ENCODE data around the gene MIS18BP1.
"Not testable (repeated sequence)": the region's sequence is repeated elsewhere in the genome, so short reads cannot be mapped to it uniquely, and the experiment has no call there.

MIS18BP1 gene
- 57.9 to 62.2 reads per million in 2 donors for total RNA-seq

- DNase-seq = peak; percentile 88
Measured at GRCh38 chr14:45253070-45253753, at the start of gene MIS18BP1. Gene MIS18BP1, minus strand, starts transcription at chr14:45253202. Its CDS starts 5,916 bp downstream, at chr14:45247286.

- no peak for DNase-seq
Measured at GRCh38 chr14:45298423-45299117, 45.6 kb upstream of the MIS18BP1 start.

- not testable (repeated sequence) for DNase-seq
Measured at GRCh38 chr14:45294796-45295195, 41.8 kb upstream of the MIS18BP1 start.

GRCh38 chr14:45290547-45290946 lies 37.5 kb upstream of the MIS18BP1 start:
- no peak for DNase-seq

GRCh38 chr14:45287610-45288009 lies 34.6 kb upstream of the MIS18BP1 start:
- DNase-seq = no peak

- DNase-seq = no peak
Measured at GRCh38 chr14:45284802-45285201, 31.8 kb upstream of the MIS18BP1 start.

GRCh38 chr14:45281731-45282400 lies 28.9 kb upstream of the MIS18BP1 start:
- DNase-seq = not testable (repeated sequence)

- DNase-seq = no peak
Measured at GRCh38 chr14:45271858-45272537, 19.0 kb upstream of the MIS18BP1 start.

GRCh38 chr14:45270031-45270430 lies 17.0 kb upstream of the MIS18BP1 start:
- DNase-seq = no peak

- no peak for DNase-seq
Measured at GRCh38 chr14:45267071-45267470, 14.1 kb upstream of the MIS18BP1 start.

GRCh38 chr14:45262637-45263036 lies 9.6 kb upstream of the MIS18BP1 start:
- DNase-seq = no peak

GRCh38 chr14:45261209-45261608 lies 8.2 kb upstream of the MIS18BP1 start:
- no peak for DNase-seq

GRCh38 chr14:45258805-45259204 lies 5.8 kb upstream of the MIS18BP1 start:
- no peak for DNase-seq

GRCh38 chr14:45258073-45258472 lies 5.1 kb upstream of the MIS18BP1 start:
- DNase-seq = no peak

- DNase-seq = no peak
Measured at GRCh38 chr14:45254771-45255170, 1.8 kb upstream of the MIS18BP1 start.

GRCh38 chr14:45253754-45254310 lies 830 bp upstream of the MIS18BP1 start:
- DNase-seq = no peak

- DNase-seq = no peak
Measured at GRCh38 chr14:45252366-45253069, 484 bp downstream of the MIS18BP1 start.

GRCh38 chr14:45251912-45252311 lies 1.1 kb downstream of the MIS18BP1 start:
- no peak for DNase-seq

GRCh38 chr14:45249856-45250575 lies 3.0 kb downstream of the MIS18BP1 start:
- DNase-seq = no peak

GRCh38 chr14:45247427-45247826 lies 5.6 kb downstream of the MIS18BP1 start:
- DNase-seq = no peak

GRCh38 chr14:45246691-45247090 lies 6.3 kb downstream of the MIS18BP1 start:
- no peak for DNase-seq
